Measurements from ENCODE around the gene PURB. TPM values are rescaled to one million over a fixed set of nuclear protein-coding genes. Genes with fewer than 3 reads are reported as not detected.

PURB gene
- total RNA-seq, result 6.2 and 8.4 TPM in 2 replicates

DNA sequence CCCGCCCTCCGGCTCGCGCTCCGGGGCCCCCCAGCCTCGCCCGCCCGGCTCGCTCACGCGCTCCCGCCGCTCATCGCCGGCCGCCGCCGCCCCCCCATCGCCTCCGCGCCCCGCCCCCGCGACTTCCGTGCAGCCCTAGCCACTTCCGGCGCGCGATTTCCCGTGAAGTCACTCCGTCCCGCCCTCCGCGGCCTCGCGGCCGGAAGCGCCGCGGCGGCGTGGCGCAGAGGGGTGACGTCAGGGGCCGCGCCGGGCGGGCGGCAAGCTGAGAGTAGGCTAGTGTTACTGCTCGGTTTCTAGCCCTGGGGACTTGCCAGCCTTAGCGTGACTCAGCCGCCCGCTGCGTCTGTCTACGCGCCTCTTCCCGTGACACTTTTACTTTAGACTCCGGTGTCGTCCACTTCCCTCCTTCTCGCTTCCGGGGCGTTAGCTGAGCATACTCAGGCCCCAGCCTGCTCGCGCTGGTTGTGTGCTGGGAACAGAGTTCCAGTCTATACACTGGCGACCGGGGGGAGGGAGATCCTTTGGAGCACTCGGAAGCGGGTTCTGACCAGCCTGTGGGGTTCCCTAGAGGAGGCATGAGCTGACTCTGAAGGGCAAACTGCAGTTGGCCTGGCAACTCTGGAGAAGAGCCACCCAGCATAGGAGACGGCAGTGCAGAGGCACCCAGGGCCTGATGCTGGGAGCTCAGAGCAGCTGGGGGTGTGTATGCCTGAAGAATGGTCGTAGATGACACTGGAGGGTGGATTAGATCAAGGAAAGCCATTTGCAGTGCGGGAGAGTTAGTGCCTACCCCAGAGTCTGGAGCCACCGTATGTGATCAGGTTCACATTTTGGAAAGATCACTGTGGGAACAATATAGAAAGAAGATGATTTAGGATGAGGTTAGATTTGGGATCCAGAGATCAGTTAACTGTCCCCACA is at the start of gene PURB:
Gene PURB (minus strand): TSS at position 137 of the 924 bp plus-strand sequence. CDS start 182 bp downstream, outside the sequence.

DNA sequence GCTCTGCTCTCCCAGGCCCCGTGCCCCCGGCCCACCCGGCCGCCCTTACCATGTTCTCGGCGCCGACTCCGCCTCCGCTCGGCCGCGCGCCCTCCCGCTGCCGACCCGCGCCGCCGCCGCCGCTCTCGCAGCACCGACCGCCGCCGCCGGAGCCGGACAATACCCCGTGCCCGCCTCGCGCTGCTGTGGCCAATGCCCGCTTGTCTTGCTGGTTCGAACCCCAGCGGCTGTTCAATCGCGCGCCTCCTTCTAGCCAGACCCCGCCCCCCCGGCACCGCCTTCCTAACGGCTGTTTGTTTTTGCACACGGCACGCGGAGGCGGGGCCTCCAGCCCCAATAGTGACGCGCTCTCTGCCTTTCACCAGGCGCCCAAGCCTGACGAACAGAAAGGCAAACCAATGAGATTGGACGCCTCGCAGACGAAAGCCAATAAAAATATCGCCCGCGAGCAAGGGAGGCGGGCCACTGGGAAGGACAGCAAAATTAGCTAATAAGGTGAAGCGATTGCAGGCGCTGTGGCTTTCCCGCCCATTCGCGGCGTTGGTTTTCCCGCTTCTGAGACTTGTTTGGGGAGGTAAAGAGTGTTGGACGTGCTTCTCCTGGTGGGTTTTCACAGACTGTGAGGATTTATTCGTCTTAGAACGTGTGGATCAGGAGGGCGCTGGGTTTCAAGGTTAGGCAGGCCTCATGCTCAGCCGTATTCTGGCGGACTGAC is 37.3 kb downstream of the PURB start, which contains the start of gene H2AZ2:
Gene H2AZ2 (minus strand): TSS at position 168 of the 715 bp plus-strand sequence. CDS start 116 bp downstream, at position 52.

Other genes starting within 250 kb of the PURB start
- gene ZMIZ2, start 136.7 kb downstream of the PURB start, total RNA-seq, result 9.4 and 10.1 TPM in 2 replicates
- 5,099 and 5,600 TPM in 2 replicates for gene PPIA, start 88.8 kb downstream of the PURB start, total RNA-seq
- gene H2AZ2, start 37.4 kb downstream of the PURB start, total RNA-seq, result 122 and 213 TPM in 2 replicates
- 0.08 TPM in 1 of 2 replicates, not detected in the other for gene MYO1G, start 93.5 kb upstream of the PURB start, total RNA-seq
- gene CCM2, start 114.7 kb upstream of the PURB start, total RNA-seq, result 66.1 and 81.7 TPM in 2 replicates
- 1.2 and 3.4 TPM in 2 replicates for gene NACAD, start 203.4 kb upstream of the PURB start, total RNA-seq
- 71.8 and 93.7 TPM in 2 replicates for gene TBRG4, start 226.2 kb upstream of the PURB start, total RNA-seq